ENCODE measurements around the gene CRBN. TPM values are rescaled to one million over a fixed set of nuclear protein-coding genes. Genes with fewer than 3 reads are reported as not detected.

The CRBN gene
- total RNA-seq, 3 donors from 2014 or later = 34.8 to 40.4 (median 36.5) TPM

- no peak for DNase-seq
- H3K27me3 Mint-ChIP-seq (ENCODE audit: low read depth) = no peaks in the 10 kb centered on the region
- H3K36me3 Mint-ChIP-seq (ENCODE audit: insufficient read depth) = peaks cover 56% of the 10 kb centered on the region
- peaks cover 25% of the 10 kb centered on the region for H3K4me1 Mint-ChIP-seq (ENCODE audit: low read depth)
- H3K9me3 Mint-ChIP-seq = no peaks in the 10 kb centered on the region
- no peak for ATAC-seq
- H3K4me3 Mint-ChIP-seq = no peak overlapping the region
Measured at GRCh38 chr3:3149560-3149959, 29.9 kb downstream of the CRBN start.

DNA sequence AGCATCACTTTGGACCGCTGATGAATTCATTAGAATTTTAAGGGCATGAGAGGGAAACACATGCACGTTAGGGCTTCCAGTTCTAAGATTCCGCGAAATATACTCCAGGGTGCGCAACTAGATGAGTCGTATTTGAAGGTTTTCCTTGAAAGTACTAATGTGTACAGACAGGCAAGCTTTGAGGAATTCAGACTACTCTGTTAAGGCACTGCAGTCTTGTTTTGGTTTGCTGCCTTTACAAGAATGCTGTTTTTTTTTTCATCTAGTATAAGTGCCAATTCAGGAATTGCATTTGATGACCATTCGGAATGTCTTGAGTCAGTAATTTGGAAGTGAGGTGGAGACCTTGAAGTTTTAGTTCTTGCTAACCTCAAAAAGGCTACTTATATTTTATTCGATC lies 33.7 kb downstream of the CRBN start:
- Mint-ChIP-seq H3K4me3 (no peak overlapping the region), H3K36me3 (ENCODE audit: insufficient read depth) (peaks cover 54% of the 10 kb centered on the region)
- no peak for ATAC-seq

DNA sequence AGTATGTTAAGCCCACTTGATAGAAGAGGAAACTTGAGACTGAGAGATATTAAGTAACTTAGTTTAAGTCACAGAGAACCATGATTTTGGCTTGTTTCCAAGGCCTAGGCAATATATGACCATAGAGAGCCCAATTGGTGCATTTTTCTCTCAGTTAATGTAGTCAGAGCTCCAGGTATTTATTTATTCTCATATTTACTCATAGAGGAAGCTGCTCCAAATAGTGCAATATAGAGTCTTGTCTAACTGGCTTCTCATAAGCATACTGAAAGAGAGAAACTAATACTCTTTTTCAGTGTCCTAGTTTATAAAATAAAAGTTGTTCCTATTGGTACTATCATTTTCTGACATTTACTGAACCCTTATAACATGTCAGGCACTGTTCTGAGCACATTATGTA lies 37.6 kb downstream of the CRBN start:
- no peak overlapping the region for H3K4me3 Mint-ChIP-seq
- H3K27me3 Mint-ChIP-seq (ENCODE audit: low read depth) = no peaks in the 10 kb centered on the region
- DNase-seq (no peak), ATAC-seq (no peak)
- H3K9me3 Mint-ChIP-seq = no peaks in the 10 kb centered on the region
- peaks cover 58% of the 10 kb centered on the region for H3K36me3 Mint-ChIP-seq (ENCODE audit: insufficient read depth)
- H3K4me1 Mint-ChIP-seq (ENCODE audit: low read depth) = peaks cover 16% of the 10 kb centered on the region

More for the DNA sequence above, 33.7 kb downstream of the CRBN start:
- no peaks in the 10 kb centered on the region for H3K9me3 Mint-ChIP-seq
- H3K27me3 Mint-ChIP-seq (ENCODE audit: low read depth) = no peaks in the 10 kb centered on the region
- peaks cover 17% of the 10 kb centered on the region for H3K4me1 Mint-ChIP-seq (ENCODE audit: low read depth)
- no peak for DNase-seq

DNA sequence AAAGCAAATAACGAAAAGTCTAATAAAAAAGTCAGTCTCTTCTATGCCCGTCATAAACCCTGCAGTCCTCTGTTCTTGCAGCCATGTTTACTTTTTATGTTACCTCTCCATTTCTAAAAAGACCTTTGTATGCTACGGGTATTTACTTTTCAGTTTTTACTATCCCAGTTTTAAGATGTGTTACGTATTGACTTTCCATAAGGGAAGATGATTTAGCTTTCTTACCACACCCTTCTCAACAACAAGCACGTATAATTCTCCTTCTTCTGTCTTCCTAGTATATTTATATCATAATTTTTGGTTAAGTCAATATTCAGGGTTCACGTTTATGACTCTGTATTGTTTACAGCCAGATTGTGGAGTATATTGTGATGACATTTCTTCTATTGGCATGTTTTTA lies 42.0 kb downstream of the CRBN start:
- no peak for DNase-seq
- Mint-ChIP-seq H3K4me3 (no peak overlapping the region), H3K27me3 (ENCODE audit: low read depth) (no peaks in the 10 kb centered on the region), H3K4me1 (ENCODE audit: low read depth) (peaks cover 48% of the 10 kb centered on the region), H3K9me3 (no peaks in the 10 kb centered on the region), H3K36me3 (ENCODE audit: insufficient read depth) (peaks cover 51% of the 10 kb centered on the region)
- no peak for ATAC-seq

DNA sequence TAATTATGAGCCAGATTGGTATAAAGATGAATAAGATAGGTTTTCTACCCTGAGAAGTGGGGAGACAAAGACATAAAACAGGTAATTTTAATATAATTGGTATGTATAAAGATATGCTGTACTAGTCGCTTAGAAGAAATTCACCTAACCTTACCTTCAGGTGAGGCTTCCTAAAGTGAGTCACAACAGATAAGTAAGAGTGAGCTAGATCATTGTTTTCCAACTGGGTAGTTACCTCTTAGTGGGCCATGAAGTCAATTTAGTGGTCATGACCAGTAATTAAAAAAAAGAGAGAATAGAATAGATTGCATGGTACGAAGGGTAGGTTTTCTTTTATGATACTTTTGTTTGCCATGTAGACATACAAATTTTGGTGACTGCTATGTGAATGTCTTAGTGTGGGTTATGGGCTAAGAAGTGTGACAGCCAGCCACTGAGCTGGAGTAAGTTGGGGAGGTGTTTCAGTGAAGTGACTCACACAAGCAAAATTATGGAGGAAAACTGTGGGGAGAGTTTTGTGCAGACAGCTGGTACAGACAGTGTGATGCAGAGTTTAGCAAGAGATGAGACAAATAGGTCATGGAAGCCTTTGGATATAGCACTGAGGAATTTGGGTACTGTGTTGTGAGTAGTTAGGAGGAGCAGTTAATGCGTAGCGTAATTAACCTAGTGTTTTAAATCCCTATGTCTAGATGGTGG lies 44.6 kb downstream of the CRBN start:
- Mint-ChIP-seq H3K4me3 (peak overlapping the region; percentile 8), H3K27me3 (ENCODE audit: low read depth) (no peaks in the 10 kb centered on the region), H3K4me1 (ENCODE audit: low read depth) (peaks cover 47% of the 10 kb centered on the region), H3K36me3 (ENCODE audit: insufficient read depth) (peaks cover 47% of the 10 kb centered on the region), H3K9me3 (no peaks in the 10 kb centered on the region)
- DNase-seq (no peak), ATAC-seq (peak; percentile 77 to 87)

- Mint-ChIP-seq H3K27me3 (ENCODE audit: low read depth) (no peaks in the 10 kb centered on the region), H3K9me3 (no peaks in the 10 kb centered on the region), H3K36me3 (ENCODE audit: insufficient read depth) (peaks cover 42% of the 10 kb centered on the region), H3K4me1 (ENCODE audit: low read depth) (peaks cover 49% of the 10 kb centered on the region), H3K4me3 (no peak overlapping the region)
- DNase-seq (no peak), ATAC-seq (no peak)
Measured at GRCh38 chr3:3133500-3133899, 46.0 kb downstream of the CRBN start.

GRCh38 chr3:3129579-3129978 lies 49.9 kb downstream of the CRBN start:
- peaks cover 48% of the 10 kb centered on the region for H3K4me1 Mint-ChIP-seq (ENCODE audit: low read depth)
- peaks cover 26% of the 10 kb centered on the region for H3K36me3 Mint-ChIP-seq (ENCODE audit: insufficient read depth)
- no peaks in the 10 kb centered on the region for H3K27me3 Mint-ChIP-seq (ENCODE audit: low read depth)
- H3K4me3 Mint-ChIP-seq = peak overlapping the region; percentile 98
- ATAC-seq (no peak), DNase-seq (no peak)
- no peaks in the 10 kb centered on the region for H3K9me3 Mint-ChIP-seq

DNA sequence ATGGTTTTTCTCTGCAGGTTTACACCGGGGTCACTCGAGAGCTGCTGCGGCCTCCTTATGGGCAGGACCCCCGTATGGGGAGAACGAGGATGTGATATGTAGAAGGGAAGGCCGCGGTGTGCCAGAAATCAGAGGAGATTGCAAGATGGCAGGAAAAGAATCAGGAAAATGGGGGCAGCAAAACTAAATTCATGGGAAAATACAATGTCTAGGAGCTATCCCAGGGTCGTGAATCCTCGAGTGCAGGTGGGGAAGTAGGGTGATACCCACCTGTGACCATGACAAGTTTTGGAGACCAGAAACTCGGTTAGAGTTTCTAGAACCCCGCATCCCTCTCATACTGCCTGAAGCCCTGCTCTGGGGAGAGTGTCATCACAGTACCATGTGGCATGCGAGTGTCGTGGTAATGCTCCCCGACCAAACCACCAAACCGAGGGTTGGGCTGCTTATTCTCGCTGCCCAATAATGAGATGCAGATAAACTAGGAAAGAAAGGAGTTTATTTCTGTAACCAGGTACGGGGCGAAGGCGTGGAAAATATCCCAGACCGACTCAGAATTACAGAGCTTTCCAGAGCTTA lies 52.0 kb downstream of the CRBN start:
- Mint-ChIP-seq H3K4me1 (ENCODE audit: low read depth) (peaks cover 32% of the 10 kb centered on the region), H3K27me3 (ENCODE audit: low read depth) (no peaks in the 10 kb centered on the region), H3K36me3 (ENCODE audit: insufficient read depth) (peaks cover 18% of the 10 kb centered on the region), H3K9me3 (no peaks in the 10 kb centered on the region), H3K4me3 (peak overlapping the region; percentile 98)
- DNase-seq (peak; percentile 21), ATAC-seq (peak; percentile 20 to 30)

DNA sequence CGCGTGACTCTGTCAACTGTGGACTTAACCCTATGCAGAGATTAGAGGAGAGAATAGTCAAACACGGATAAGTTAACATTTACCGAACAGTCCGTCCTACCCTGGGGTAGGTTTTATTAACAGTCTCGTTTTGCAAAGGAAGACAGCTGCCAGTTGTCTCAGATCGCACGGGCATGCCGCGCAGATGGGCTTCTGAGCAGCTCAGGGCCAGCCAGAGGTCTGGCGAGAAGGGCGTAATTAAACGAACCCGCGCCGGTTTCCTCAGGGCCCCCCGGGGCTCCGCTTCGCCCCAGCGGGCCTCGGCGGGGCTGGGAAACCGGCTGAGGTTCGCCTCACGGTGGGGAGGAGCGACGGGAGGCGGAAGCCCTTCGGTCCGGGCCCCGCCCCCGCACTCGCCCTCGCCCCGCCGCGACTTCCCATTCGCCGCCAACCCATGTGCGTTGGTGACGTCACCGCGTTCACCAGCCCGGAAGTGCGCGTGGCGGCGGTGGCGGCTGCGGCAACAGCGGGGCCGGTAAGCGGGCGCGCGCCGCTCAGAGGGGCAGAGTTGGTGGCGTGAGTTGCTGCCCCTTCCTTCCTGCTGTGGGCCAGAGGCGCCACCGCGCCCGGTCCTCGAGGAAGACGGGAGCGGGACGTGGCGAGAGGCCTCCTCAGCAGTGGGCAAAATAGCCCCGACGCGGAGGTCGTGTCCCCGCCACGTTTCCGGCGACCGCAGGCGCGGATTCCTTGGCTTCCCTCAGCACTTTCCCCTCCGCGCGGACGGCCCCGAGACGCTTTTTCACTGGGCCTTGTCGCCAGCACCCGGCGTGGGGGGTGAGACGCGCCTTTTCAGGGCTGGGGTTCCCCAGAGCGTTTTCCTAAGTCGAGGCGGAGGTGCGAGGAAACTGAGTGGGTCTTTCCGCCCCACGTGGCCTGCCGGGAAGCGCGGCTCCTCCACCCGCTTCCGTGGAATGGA lies 52.7 kb downstream of the CRBN start, which contains the start of gene TRNT1:
Gene TRNT1 (plus strand): TSS at position 464 of the 955 bp plus-strand sequence. CDS start 2,101 bp downstream, outside the sequence.
- Mint-ChIP-seq H3K4me3 (peak within 1 kb of the TSS; percentile 98), H3K36me3 (ENCODE audit: insufficient read depth) (peaks cover 18% of the 10 kb centered on the region), H3K27me3 (ENCODE audit: low read depth) (no peaks in the 10 kb centered on the region), H3K4me1 (ENCODE audit: low read depth) (peaks cover 32% of the 10 kb centered on the region), H3K9me3 (no peaks in the 10 kb centered on the region)
- DNase-seq (peak; percentile 97), ATAC-seq (peak; percentile 91 to 94)

- Mint-ChIP-seq H3K9me3 (no peaks in the 10 kb centered on the region), H3K36me3 (ENCODE audit: insufficient read depth) (peaks cover 14% of the 10 kb centered on the region), H3K4me1 (ENCODE audit: low read depth) (peaks cover 32% of the 10 kb centered on the region), H3K4me3 (peak overlapping the region; percentile 98), H3K27me3 (ENCODE audit: low read depth) (no peaks in the 10 kb centered on the region)
- DNase-seq = no peak
- no peak for ATAC-seq
Measured at GRCh38 chr3:3125977-3126376, 53.5 kb downstream of the CRBN start.

DNA sequence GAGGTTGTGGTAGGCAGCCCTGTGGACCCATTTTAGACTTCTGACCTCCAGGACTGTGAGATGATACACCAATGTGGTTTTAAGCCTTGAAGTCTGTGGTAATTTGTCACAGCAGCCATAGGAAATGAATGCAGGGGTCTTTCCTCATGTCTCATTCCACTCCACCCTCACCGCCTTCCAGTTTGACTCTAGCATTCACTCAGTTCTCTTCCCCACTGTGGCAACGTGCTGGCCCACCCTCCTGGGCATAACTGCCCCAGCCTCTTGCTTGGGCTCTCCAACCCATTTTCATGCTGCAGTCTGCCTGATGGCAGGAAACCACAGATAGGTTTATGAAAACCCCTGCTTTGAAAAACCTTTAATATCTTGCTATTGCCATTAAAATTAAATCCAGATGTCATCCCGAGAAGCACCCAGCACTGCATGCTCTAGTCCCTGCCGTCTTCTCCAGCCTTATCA lies 60.1 kb downstream of the CRBN start:
- no peaks in the 10 kb centered on the region for H3K27me3 Mint-ChIP-seq (ENCODE audit: low read depth)

DNA sequence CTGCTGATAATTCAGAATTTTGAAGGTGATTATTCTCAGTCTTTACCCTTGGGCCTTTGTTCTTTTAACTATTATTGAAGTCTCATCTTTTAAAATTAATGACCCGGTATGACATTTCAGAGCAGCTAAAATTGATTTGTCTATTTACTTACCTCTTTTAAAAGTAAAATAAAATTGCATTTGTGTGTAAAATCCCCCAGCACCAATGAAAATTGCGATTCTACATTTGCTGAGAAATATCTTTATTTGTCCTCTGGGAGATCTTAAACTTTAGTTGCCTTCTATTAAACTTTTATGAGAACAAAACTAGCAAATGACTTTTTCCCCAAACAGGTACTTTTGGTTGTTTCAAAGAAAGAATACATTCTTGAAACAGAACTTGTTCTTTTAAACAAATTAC lies 61.8 kb downstream of the CRBN start:
- Mint-ChIP-seq H3K36me3 (ENCODE audit: insufficient read depth) (no peaks in the 10 kb centered on the region), H3K27me3 (ENCODE audit: low read depth) (peaks cover 4% of the 10 kb centered on the region), H3K9me3 (no peaks in the 10 kb centered on the region), H3K4me1 (ENCODE audit: low read depth) (peaks cover 2% of the 10 kb centered on the region), H3K4me3 (no peak overlapping the region)
- ATAC-seq (no peak), DNase-seq (no peak)

More for the DNA sequence above, 60.1 kb downstream of the CRBN start:
- DNase-seq (no peak), ATAC-seq (peak; percentile 60 to 84)
- H3K36me3 Mint-ChIP-seq (ENCODE audit: insufficient read depth) = no peaks in the 10 kb centered on the region
- no peaks in the 10 kb centered on the region for H3K9me3 Mint-ChIP-seq
- H3K4me1 Mint-ChIP-seq (ENCODE audit: low read depth) = peaks cover 2% of the 10 kb centered on the region
- no peak overlapping the region for H3K4me3 Mint-ChIP-seq

DNA sequence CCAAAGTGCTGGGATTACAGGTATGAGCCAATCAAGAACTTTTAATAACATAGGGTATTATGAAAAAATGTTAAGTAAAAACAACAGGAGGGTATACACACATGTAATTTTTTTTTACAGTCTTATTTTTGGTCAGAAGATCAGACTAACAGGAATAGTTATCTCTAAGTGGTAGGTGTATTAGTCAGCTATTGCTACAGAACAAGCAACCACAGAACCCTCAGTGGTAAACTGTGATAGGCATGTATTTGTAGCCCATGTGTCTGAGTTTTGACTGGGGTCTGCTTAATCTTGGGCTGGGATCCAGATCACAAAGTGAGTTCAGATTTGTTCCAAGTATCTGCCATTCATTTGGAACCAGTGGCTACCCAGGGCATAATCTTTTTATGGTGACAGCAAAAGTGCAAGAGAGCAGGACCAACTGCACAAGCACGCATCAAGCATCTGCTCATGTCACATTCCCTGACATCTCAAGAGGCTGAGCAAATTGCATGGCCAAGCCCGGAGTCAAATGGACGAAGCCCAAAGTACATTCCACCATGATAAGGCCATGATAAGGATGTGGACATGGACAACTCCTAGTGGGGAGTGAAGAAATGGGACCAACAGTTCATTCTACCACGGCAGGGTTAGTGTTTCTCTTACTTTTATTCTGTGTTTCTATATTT lies 66.3 kb downstream of the CRBN start:
- no peak overlapping the region for H3K4me3 Mint-ChIP-seq
- no peaks in the 10 kb centered on the region for H3K9me3 Mint-ChIP-seq
- ATAC-seq = peak in 1 of 2 donors; percentile 25
- H3K4me1 Mint-ChIP-seq (ENCODE audit: low read depth) = peaks cover 19% of the 10 kb centered on the region
- no peaks in the 10 kb centered on the region for H3K36me3 Mint-ChIP-seq (ENCODE audit: insufficient read depth)
- DNase-seq = no peak
- peaks cover 4% of the 10 kb centered on the region for H3K27me3 Mint-ChIP-seq (ENCODE audit: low read depth)

Data from activated T-cell treated with anti-CD3 and anti-CD28 coated beads, Interleukin-2, amount 50 U/mL, for 4 hours (primary cell).